Upper lobe of left lung (tissue), 4 donors: ENCODE measurements around the gene ENTPD5.

Experiments
- POLR2A ChIP-seq, 4 donors: fragments of 450-650 bp; IDR thresholded peaks; one replicate each; pipeline ENCODE4 v1.5.1; 2016 to 2017; ENCODE audit warnings: antibody characterized with exemption in 4 of 4, mild to moderate bottlenecking in 2 of 4
- POLR2AphosphoS5 ChIP-seq, 2 donors: sonication (generic); formaldehyde crosslinking; IDR thresholded peaks; one replicate each; pipeline ENCODE4 v1.5.1; 2017; ENCODE audit warnings: antibody characterized with exemption in 2 of 2
- TF ChIP-seq, protein P1 (sequence below), 6 experiments: fragments of 450-650 bp in 4 of 6; fragments of 200-600 bp in 2 of 6; sonication (generic) in 2 of 6; IDR thresholded peaks; one replicate each; pipeline ENCODE4 v1.5.1; 2016 to 2019; ENCODE audit warnings: antibody characterized with exemption in 6 of 6

- TF ChIP-seq, protein P1, sequence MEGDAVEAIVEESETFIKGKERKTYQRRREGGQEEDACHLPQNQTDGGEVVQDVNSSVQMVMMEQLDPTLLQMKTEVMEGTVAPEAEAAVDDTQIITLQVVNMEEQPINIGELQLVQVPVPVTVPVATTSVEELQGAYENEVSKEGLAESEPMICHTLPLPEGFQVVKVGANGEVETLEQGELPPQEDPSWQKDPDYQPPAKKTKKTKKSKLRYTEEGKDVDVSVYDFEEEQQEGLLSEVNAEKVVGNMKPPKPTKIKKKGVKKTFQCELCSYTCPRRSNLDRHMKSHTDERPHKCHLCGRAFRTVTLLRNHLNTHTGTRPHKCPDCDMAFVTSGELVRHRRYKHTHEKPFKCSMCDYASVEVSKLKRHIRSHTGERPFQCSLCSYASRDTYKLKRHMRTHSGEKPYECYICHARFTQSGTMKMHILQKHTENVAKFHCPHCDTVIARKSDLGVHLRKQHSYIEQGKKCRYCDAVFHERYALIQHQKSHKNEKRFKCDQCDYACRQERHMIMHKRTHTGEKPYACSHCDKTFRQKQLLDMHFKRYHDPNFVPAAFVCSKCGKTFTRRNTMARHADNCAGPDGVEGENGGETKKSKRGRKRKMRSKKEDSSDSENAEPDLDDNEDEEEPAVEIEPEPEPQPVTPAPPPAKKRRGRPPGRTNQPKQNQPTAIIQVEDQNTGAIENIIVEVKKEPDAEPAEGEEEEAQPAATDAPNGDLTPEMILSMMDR (IDR thresholded peaks at IDR 0.05): no peak
- TF ChIP-seq POLR2A (IDR thresholded peaks at IDR 0.05) (no peak), POLR2AphosphoS5 (IDR thresholded peaks at IDR 0.05) (no peak)
These were observed 29.2 kb upstream of the ENTPD5 start for GRCh38 chr14:74048281-74048680.
